NCI-H345 treated with DMSO at 0.1 percent for 48 hours (cell line): ENCODE measurements around the gene ARL6IP6.
A peak's percentile ranks its signal among the peaks of the same experiment; 100 is the strongest.
"Not testable (repeated sequence)": the region's sequence is repeated elsewhere in the genome, so short reads cannot be mapped to it uniquely, and the experiment has no call there.

Source experiments
- DNase-seq: peaks from one replicate; lab custom pipeline; 2025; ENCODE audit not compliant: unreplicated experiment; lab: John Stamatoyannopoulos, UW

ARL6IP6 gene

GRCh38 chr2:152720794-152721193 is 2.4 kb downstream of the ARL6IP6 start:
- no peak for DNase-seq

- not testable (repeated sequence) for DNase-seq
Observed at GRCh38 chr2:152722639-152723038, 4.2 kb downstream of the ARL6IP6 start.

GRCh38 chr2:152723918-152724317 is 5.5 kb downstream of the ARL6IP6 start:
- no peak for DNase-seq

- no peak for DNase-seq
Observed at GRCh38 chr2:152729844-152730243, 11.4 kb downstream of the ARL6IP6 start.

GRCh38 chr2:152730591-152731333 is 12.3 kb downstream of the ARL6IP6 start:
- no peak for DNase-seq

- DNase-seq: not testable (repeated sequence)
Observed at GRCh38 chr2:152737509-152737908, 19.1 kb downstream of the ARL6IP6 start.

GRCh38 chr2:152738438-152738837 is 20.0 kb downstream of the ARL6IP6 start:
- no peak for DNase-seq

GRCh38 chr2:152739705-152740104 is 21.3 kb downstream of the ARL6IP6 start:
- not testable (repeated sequence) for DNase-seq

GRCh38 chr2:152740743-152741328 is 22.4 kb downstream of the ARL6IP6 start:
- DNase-seq: peak; percentile 11

GRCh38 chr2:152743002-152743401 is 24.6 kb downstream of the ARL6IP6 start:
- DNase-seq: no peak

GRCh38 chr2:152747751-152748150 is 29.3 kb downstream of the ARL6IP6 start:
- not testable (repeated sequence) for DNase-seq

GRCh38 chr2:152755029-152755428 is 36.6 kb downstream of the ARL6IP6 start:
- DNase-seq: no peak

GRCh38 chr2:152759290-152760072 is 41.1 kb downstream of the ARL6IP6 start:
- no peak for DNase-seq

- DNase-seq: no peak
Observed at GRCh38 chr2:152761214-152761613, 42.8 kb downstream of the ARL6IP6 start.

- DNase-seq: no peak
Observed at GRCh38 chr2:152762202-152762601, 43.8 kb downstream of the ARL6IP6 start.

- DNase-seq: not testable (repeated sequence)
Observed at GRCh38 chr2:152763208-152763607, 44.8 kb downstream of the ARL6IP6 start.

GRCh38 chr2:152763651-152764050 is 45.2 kb downstream of the ARL6IP6 start:
- no peak for DNase-seq

GRCh38 chr2:152766928-152767327 is 48.5 kb downstream of the ARL6IP6 start:
- no peak for DNase-seq

GRCh38 chr2:152781175-152781574 is 62.8 kb downstream of the ARL6IP6 start:
- no peak for DNase-seq

- no peak for DNase-seq
Observed at GRCh38 chr2:152782171-152782570, 63.8 kb downstream of the ARL6IP6 start.

- no peak for DNase-seq
Observed at GRCh38 chr2:152790883-152791282, 72.5 kb downstream of the ARL6IP6 start.

- DNase-seq: no peak
Observed at GRCh38 chr2:152791979-152792378, 73.6 kb downstream of the ARL6IP6 start.
